GM08714 (cell line): ENCODE measurements around the gene CCDC73.

ENCODE experiments used
- H3K4me3 ChIP-seq: fragments of 200-500 bp; sonication (Bioruptor generic); 2 replicates; pipeline ENCODE4 v1.5.1; 2014; ENCODE audit warnings: mild to moderate bottlenecking, low read length, inconsistent platforms
- ZNF274 ChIP-seq: IDR thresholded peaks from 2 replicates; pipeline ENCODE4 v1.6.1; 2012; ENCODE audit warnings: mild to moderate bottlenecking, low read depth, low read length

The CCDC73 gene

DNA sequence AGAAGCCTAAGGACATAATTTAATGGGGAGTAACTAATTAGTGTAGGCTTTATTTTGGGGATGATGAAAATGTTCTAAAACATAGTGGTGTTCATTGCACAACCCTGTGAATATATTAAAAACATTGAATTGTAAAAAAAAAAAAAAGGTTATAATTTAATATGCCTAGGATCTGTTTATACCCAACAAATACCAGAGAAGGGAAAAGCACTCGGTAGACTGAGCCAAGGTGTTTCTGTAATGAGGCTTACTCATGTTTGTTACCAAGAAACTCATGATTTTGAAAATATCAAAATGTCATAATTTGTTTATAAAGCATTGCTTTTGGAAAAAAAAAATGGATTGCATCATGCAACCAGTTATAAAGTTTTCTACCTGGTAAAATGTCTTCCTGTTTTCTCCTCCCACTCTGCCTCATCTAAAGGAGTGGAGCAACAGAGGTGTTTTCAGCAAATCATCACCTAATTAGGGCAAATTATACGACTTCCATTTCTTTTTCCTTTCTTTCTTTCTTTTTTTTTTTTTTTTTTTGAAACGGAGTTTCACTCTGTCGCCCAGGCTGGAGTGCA lies 225.1 kb downstream of the CCDC73 start:
- TF ChIP-seq ZNF274 = no peak
- H3K4me3 ChIP-seq = no peak overlapping the region

DNA sequence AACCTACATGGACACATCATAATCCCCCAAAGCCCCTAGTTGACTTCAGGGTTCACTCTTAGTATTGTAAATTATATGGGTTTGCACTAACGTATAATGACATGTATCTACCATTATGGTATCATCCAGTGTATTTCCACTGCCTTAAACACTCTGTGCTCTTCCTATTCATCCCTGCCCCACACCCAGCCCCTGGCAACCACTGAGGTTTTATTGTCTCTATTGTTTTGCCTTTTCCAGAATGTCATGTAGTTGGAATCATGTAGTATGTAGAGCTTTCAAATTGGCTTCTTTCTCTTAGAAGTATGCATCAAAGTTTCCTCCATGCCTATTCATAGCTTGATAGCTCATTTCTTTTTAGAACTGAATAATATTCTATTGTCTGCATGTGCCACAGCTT lies 227.3 kb downstream of the CCDC73 start:
- no peak for TF ChIP-seq ZNF274

DNA sequence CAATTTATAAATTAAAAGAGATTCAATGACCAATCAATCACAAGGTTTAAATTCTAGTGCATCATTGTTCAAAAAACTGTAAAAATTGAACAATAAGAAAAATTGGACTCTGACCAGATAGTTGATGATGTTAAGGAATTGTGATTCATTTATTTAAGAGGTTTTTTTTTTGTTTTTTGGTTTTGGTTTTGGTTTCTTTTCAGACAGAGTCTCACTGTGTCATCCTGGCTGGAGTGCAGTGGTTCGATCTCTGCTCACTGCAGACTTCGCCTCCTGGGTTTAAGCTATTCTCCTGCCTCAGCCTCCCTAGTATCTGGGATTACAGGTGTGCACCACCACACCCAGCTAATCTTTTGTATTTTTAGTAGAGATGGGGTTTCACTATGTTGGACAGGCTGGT lies 227.9 kb downstream of the CCDC73 start:
- no peak for TF ChIP-seq ZNF274
- H3K4me3 ChIP-seq = no peak overlapping the region

More for the DNA sequence above, 227.3 kb downstream of the CCDC73 start:
- H3K4me3 ChIP-seq = no peak overlapping the region

DNA sequence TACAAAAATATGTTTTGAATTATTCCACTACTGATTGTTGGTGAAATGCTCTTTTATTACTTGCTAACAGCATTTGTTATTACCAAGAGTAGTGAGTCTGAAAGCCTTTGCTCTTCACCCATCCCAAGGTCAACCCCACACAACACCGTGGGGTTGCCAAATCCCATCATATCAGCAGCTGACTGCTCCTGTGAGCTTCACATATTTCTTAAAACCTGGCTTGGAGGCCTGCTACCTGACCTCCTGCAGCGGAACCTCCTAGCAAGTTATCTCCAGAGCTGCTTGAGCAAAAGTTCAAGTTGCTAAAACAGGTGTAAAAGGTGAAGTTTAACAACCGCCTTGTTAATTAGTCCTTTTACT lies 230.9 kb downstream of the CCDC73 start:
- TF ChIP-seq ZNF274 = no peak
- H3K4me3 ChIP-seq = no peak overlapping the region

DNA sequence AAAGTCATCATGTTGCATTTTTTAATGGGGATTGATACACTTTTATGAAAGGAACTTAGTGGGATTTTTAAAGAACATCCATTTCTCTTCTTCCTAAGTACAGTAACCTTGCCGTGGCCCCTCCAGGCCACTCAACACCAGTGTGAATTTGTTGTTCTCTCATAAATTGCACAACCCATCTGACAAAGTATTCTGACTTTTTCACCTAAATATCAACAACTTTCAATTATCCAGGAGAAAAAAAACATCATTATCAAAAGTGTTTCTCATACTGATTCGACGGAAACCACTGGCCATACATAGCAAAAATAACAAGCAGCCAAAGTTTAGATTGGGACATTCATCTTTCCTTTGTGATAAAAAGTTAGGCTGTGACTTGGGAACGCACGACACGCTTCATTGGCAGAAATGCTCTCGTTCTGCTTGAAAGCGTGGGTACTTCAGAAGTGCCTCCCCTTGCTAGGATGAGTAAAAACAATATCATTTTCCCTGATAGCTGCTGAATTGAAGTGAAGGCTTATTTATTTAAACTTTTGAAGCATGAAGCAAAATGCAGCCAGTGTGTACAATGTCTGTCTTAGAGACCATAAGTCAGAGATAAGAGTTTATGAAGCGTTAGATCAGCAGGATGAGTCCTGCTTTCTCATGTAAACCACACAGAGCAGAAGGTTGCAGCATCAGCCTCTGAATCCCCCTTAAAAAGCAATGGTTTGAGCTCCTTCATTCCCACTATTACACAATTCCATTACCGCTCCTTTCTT lies 231.4 kb downstream of the CCDC73 start:
- no peak for TF ChIP-seq ZNF274
- H3K4me3 ChIP-seq = no peak overlapping the region

DNA sequence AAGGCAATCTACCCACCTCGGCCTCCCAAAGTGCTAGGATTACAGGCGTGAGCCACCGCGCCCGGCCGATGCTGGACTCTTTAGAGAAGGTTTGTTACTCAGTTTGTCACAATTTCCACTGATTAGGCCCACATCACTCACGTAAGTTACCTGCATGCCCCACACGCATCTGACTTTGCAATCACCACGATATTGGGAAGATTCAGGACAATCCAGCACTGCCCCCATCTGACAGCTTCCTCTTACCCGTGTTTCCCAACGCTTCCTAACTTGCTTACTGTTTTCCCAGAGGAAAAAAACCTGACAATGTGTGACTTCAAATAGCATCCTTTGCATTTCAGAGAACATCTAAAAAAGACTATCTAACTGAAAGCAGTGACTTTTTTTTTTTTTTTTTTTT lies 232.6 kb downstream of the CCDC73 start:
- no peak overlapping the region for H3K4me3 ChIP-seq
- no peak for TF ChIP-seq ZNF274

DNA sequence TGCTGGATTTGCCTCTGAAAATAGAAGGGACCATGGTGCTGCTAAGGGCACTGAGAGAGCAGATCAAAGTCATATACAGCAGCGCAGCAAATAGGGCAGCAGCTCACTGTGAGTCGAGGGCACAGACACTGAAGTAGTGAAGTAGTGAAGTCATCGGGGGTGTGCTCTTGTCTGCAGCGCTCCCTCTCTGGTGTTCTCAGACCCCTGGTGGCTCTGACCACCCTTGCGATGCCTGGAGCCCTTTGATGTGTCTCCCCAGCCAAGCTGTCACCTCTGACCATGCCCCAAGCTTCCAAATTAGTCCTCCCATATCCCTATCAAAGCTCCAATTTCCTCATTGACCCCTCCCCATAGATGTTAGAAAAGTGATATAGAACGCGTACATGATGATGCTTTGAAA lies 238.6 kb downstream of the CCDC73 start:
- no peak overlapping the region for H3K4me3 ChIP-seq
- no peak for TF ChIP-seq ZNF274

DNA sequence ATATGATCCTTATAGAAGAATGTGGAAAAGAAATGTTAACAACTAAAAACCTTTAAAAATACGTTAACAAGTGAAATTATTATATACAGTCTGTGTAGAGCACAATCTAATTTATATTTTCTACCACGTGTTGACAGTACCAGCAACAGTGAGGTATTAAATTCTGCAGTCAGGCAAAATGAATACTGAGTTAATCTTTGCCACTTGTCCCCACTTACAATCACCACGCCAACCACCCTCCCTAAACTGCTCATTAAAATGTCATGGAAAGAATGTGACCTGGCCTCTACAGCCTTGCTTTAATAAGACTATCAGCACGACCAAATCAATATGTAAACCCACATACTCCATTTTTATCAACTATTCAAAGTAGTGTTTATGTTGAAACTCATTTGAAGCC lies 239.4 kb downstream of the CCDC73 start:
- no peak for TF ChIP-seq ZNF274
- H3K4me3 ChIP-seq = no peak overlapping the region
